Common myeloid progenitor, CD34-positive (primary cell): ENCODE results near the gene ZNF84.

Experiments used
- CTCF ChIA-PET: fragments of 350-600 bp; sonication (Branson Sonifier 250); formaldehyde crosslinking; loops from one replicate; lab custom pipeline; 2021; ENCODE audit warnings: antibody characterized with exemption; lab: Charles Lee
- POLR2A ChIA-PET: fragments of 350-600 bp; sonication (Branson Sonifier 250); formaldehyde crosslinking; loops from one replicate; lab custom pipeline; 2021; ENCODE audit warnings: antibody characterized with exemption; lab: Charles Lee
- DNase-seq, 3 donors: peaks; one replicate each; pipeline versions ENCODE4 v3.0.0 to v3.0.0-alpha.2; 2013
- H3K27ac ChIP-seq, 2 experiments: 1 replicate in 1 of 2; 2 replicates in 1 of 2; pipeline ENCODE4 v1.7.0; 2013; ENCODE audit warnings: inconsistent platforms in 2 of 2, low read length in 2 of 2, mild to moderate bottlenecking in 2 of 2, low read depth in 1 of 2, moderate library complexity in 1 of 2; ENCODE audit not compliant: severe bottlenecking in 2 of 2, insufficient read depth in 1 of 2, poor library complexity in 1 of 2
- H3K27me3 ChIP-seq, 5 experiments: replicated peaks in 2 of 5; 1 replicate in 3 of 5; 2 replicates in 2 of 5; pipeline versions ENCODE4 v1.6.1 to v1.7.0; 2013; ENCODE audit warnings: low read length in 4 of 5, mild to moderate bottlenecking in 2 of 5, moderate library complexity in 2 of 5, inconsistent platforms in 1 of 5; ENCODE audit not compliant: insufficient read depth in 5 of 5, control insufficient read depth in 4 of 5
- H3K36me3 ChIP-seq, 4 experiments: 1 replicate in 2 of 4; 2 replicates in 2 of 4; pipeline versions ENCODE4 v1.6.1 to v1.7.0; 2013; ENCODE audit warnings: low read length in 3 of 4, control low read depth in 1 of 4, mild to moderate bottlenecking in 1 of 4; ENCODE audit not compliant: control insufficient read depth in 4 of 4, insufficient read depth in 4 of 4
- H3K4me1 ChIP-seq, 4 experiments: 1 replicate in 3 of 4; 2 replicates in 1 of 4; pipeline versions ENCODE4 v1.6.1 to v1.7.1; 2013; ENCODE audit warnings: low read length in 3 of 4, mild to moderate bottlenecking in 3 of 4, control low read depth in 1 of 4, inconsistent platforms in 1 of 4, moderate library complexity in 1 of 4; ENCODE audit not compliant: control insufficient read depth in 4 of 4, insufficient read depth in 4 of 4; ENCODE audit errors: control extremely low read depth in 1 of 4
- H3K4me3 ChIP-seq, 7 experiments: 1 replicate in 4 of 7; 2 replicates in 3 of 7; pipeline versions ENCODE4 v1.5.1 to v1.7.0; 2013; ENCODE audit warnings: mild to moderate bottlenecking in 7 of 7, low read length in 6 of 7, moderate library complexity in 6 of 7, inconsistent platforms in 2 of 7, low read depth in 2 of 7, control low read depth in 1 of 7; ENCODE audit not compliant: insufficient read depth in 4 of 7, control insufficient read depth in 1 of 7; ENCODE audit errors: extremely low read depth in 1 of 7
- H3K9me3 ChIP-seq, 5 experiments: 1 replicate in 4 of 5; 2 replicates in 1 of 5; pipeline versions ENCODE4 v1.6.1 to v1.7.1; 2013; ENCODE audit warnings: low read length in 4 of 5, mild to moderate bottlenecking in 2 of 5, inconsistent platforms in 1 of 5, low read depth in 1 of 5, moderate library complexity in 1 of 5; ENCODE audit not compliant: control insufficient read depth in 4 of 5, insufficient read depth in 2 of 5; ENCODE audit errors: control extremely low read depth in 1 of 5
- WGBS: methylation state at CpG from one replicate; pipeline ENCODE4 v1.1.5; 2013; ENCODE audit not compliant: insufficient coverage; 5-methylcytosine and 5-hydroxymethylcytosine counted together

Gene ZNF84

DNA sequence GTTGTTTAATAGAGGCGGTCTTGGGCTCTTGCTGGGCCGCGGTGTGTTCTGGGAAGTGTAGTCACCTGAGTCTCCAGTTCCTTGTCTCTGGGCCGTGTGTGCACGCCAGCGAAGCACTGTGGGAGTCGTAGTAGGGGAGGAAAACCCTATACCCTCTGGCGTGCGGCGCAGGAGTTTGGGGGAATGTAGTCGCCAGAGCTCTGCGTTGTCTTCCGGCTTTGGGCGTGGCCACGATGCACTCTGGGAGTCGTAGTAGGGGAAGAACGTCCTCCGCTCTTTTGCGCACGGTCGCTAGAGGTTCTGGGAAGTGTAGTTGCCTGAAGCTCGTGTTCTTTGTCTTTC, 42.7 kb downstream of the ZNF84 start:
- Histone ChIP-seq H3K4me1 (peaks cover 0 to 12% (median 9%) of the 10 kb centered on the region in 4 experiments), H3K27ac (peak overlapping the region; percentile 98 to 99), H3K27me3 (no peaks in the 10 kb centered on the region), H3K9me3 (peaks cover 15 to 63% (median 44%) of the 10 kb centered on the region in 5 experiments), H3K4me3 (peak overlapping the region; percentile 49 to 88 (median 82)), H3K36me3 (peaks cover 11 to 32% (median 23%) of the 10 kb centered on the region in 4 experiments)
- under 1% methylated on average over 22 of the region's 22 CpGs for WGBS
- DNase-seq, result peak; percentile 100
- ChIA-PET POLR2A (interaction anchor here (1.6 kb wide), 1 partner anchor 50 kb away, joined by 11 read pairs; the partner anchor contains the start of genes ZNF10 and ZNF891), CTCF (interaction anchor here (0.7 kb wide), 1 partner anchor 101 kb away, joined by 3 read pairs; the partner anchor contains the start of gene ZNF268)

DNA sequence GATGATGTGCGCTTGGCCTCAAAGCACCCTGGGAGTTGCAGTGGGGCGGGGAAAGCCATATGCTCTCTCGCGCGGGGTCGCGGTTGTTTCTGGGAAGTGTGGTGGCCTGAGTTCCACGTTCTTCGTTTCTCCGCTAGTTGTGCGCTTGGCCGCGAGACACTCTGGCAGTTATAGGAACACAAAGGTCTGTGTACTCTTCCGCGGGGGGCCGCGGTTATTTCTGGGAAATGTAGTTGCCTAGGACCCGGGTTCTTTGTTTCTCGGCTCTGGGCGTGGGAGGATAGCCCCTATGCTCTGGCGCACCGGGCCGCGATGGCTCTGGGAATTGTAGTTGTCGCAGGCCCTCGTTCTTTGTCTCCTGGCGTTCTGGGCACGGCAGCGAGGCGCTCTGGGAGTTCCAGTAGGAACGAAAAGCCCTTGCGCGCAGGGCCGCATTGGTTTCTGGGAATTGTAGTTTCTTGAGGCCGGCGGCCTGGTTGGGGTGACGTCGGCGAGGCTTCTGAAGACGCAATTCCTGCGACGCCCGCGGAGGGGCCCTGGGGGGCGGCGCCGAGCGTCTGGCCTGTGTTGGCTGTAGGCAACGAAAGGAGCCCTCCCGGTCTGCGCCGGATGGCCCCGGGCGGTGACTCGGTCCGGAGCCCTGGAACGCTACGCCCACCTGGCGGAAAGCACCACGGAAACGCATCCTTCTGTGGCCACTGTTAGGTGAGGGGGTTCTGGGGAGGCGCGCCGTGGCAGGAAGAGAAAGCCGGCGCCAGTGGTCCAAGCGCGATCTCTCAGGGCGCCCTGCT, 43.3 kb downstream of the ZNF84 start, which contains the start of gene ZNF140:
Gene ZNF140, plus strand, starts transcription at position 556 of the 791 bp plus-strand sequence. CDS start 398 bp downstream, outside the sequence.
- H3K27ac ChIP-seq, result peak within 1 kb of the TSS; percentile 98 to 99
- H3K9me3 ChIP-seq, result peaks cover 15 to 69% (median 48%) of the 10 kb centered on the region in 5 experiments
- ChIA-PET POLR2A (interaction anchor here (0.9 to 1.6 kb wide), 2 partner anchors 50 to 101 kb away, joined by 3 to 11 read pairs; partner anchors contain the start of genes ZNF10, ZNF268 and ZNF891), CTCF (interaction anchor here (0.7 to 1.4 kb wide), 2 partner anchors 100 to 172 kb away, joined by 3 read pairs; partner anchors contain the start of gene ZNF268)
- H3K27me3 ChIP-seq, result no peaks in the 10 kb centered on the region
- 0% methylated on average over 68 of the region's 69 CpGs for WGBS
- peak within 1 kb of the TSS; percentile 49 to 88 (median 82) for H3K4me3 ChIP-seq
- peak; percentile 99 for DNase-seq
- peaks cover 0 to 12% (median 9%) of the 10 kb centered on the region in 4 experiments for H3K4me1 ChIP-seq
- peaks cover 16 to 37% (median 29%) of the 10 kb centered on the region in 4 experiments for H3K36me3 ChIP-seq

DNA sequence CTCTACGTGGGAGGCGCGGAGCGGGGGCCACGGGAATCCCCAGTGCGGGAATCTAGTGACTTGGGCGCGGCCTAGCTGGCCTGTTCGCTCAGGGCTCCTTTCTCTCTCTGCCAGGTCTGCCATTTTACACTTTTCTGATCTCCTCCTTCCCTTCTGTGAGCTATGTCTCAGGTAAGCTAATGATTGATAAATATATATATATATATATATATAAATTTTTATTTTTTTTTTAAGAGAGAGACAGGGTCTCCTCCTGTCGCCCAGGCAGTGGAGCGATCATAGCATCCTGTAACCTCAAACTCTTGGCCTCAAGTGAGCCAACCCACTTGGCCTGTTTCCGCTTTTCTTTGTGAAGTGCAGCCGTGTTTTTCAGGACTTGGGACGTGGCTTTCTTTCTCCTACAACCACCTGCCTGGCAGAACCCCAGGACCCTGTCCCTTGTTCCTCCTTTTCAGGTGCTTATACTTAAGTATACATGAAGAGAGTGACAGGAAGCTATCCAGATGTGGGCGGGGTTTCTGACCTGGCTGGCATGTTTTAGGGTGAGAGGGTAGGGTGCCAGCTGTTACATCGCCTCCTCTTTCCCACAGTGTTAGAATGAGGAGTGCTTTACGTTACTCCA, 44.0 kb downstream of the ZNF84 start:
- Histone ChIP-seq H3K27me3 (no peaks in the 10 kb centered on the region), H3K4me1 (peaks cover 0 to 12% (median 9%) of the 10 kb centered on the region in 4 experiments), H3K9me3 (peaks cover 18 to 72% (median 55%) of the 10 kb centered on the region in 5 experiments), H3K27ac (peak overlapping the region; percentile 98 to 99), H3K4me3 (peak overlapping the region; percentile 49 to 88 (median 82)), H3K36me3 (peaks cover 20 to 44% (median 36%) of the 10 kb centered on the region in 4 experiments)
- CTCF ChIA-PET, result interaction anchor here (0.6 to 1.4 kb wide), 2 partner anchors 50 to 173 kb away, joined by 3 read pairs; no protein-coding TSS in a partner anchor
- WGBS, result 39% methylated on average over 4 of the region's 17 CpGs
- DNase-seq, result no peak
- POLR2A ChIA-PET, result interaction anchor here (0.9 to 1.6 kb wide), 2 partner anchors 49 to 100 kb away, joined by 3 to 11 read pairs; partner anchors contain the start of genes ZNF10, ZNF268 and ZNF891

DNA sequence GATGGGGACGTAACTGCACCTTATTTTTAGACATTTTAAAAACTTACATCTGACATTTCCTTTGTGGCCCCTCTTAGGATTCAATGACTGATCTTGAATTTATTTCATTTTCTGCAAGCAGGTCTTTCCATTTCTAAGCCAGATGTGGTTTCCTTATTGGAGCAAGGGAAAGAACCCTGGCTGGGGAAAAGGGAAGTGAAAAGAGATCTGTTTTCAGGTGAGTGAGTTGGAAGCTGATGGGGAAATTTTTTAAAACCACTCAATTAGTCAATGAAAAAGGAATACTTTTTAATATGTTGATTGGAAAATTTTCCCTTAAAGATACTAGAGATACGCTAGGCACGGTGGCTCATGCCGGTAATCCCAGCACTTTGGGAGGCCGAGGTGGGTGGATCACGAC, 46.0 kb downstream of the ZNF84 start:
- H3K9me3 ChIP-seq, result peaks cover 27 to 71% (median 53%) of the 10 kb centered on the region in 5 experiments
- CTCF ChIA-PET, result no interaction called here
- WGBS, result 97% methylated on average over 5 of the region's 6 CpGs
- H3K4me3 ChIP-seq, result peak overlapping the region in 3 of 7 experiments; percentile 11 to 17 (median 16)
- POLR2A ChIA-PET, result no interaction called here
- peaks cover 32 to 65% (median 54%) of the 10 kb centered on the region in 4 experiments for H3K36me3 ChIP-seq
- no peak for DNase-seq
- no peak overlapping the region for H3K27ac ChIP-seq
- H3K27me3 ChIP-seq, result no peaks in the 10 kb centered on the region
- H3K4me1 ChIP-seq, result peaks cover 0 to 12% (median 9%) of the 10 kb centered on the region in 4 experiments

DNA sequence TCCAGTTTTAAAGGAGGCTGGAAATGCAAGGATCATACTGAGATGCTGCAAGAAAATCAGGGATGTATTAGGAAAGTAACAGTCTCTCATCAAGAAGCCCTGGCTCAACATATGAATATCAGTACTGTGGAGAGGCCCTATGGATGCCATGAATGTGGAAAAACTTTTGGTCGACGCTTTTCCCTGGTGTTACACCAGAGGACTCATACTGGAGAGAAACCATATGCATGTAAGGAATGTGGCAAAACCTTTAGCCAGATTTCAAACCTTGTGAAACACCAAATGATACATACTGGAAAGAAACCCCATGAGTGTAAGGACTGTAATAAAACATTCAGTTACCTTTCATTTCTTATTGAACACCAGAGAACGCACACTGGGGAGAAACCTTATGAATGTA, 68.3 kb downstream of the ZNF84 start:
- POLR2A ChIA-PET, result no interaction called here
- 90% methylated on average over 2 of the region's 3 CpGs for WGBS
- H3K36me3 ChIP-seq, result peaks cover 18 to 89% (median 45%) of the 10 kb centered on the region in 4 experiments

DNA sequence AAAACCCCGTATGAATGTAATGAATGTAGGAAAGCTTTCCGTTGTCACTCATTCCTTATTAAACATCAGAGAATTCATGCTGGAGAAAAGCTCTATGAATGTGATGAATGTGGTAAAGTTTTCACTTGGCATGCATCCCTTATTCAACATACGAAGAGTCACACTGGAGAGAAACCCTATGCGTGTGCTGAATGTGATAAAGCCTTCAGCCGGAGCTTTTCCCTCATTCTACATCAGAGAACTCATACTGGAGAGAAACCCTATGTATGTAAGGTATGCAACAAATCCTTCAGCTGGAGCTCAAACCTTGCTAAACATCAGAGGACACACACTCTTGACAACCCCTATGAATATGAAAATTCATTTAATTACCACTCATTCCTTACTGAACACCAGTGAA, 68.9 kb downstream of the ZNF84 start:
- POLR2A ChIA-PET, result no interaction called here
- H3K27ac ChIP-seq, result no peak overlapping the region
- CTCF ChIA-PET, result interaction anchor here (0.9 kb wide), 1 partner anchor 14 kb away, joined by 3 read pairs; no protein-coding TSS in a partner anchor
- peaks cover 12 to 84% (median 41%) of the 10 kb centered on the region in 4 experiments for H3K36me3 ChIP-seq
- H3K9me3 ChIP-seq, result peaks cover 39 to 93% (median 52%) of the 10 kb centered on the region in 5 experiments
- no peaks in the 10 kb centered on the region for H3K27me3 ChIP-seq
- peak in 1 of 3 donors; percentile 15 for DNase-seq
- H3K4me1 ChIP-seq, result no peaks in the 10 kb centered on the region
- WGBS, result 100% methylated on average over 2 of the region's 5 CpGs
- peak overlapping the region in 1 of 7 experiments; percentile 25 for H3K4me3 ChIP-seq

More for the DNA sequence above, 68.3 kb downstream of the ZNF84 start:
- H3K9me3 ChIP-seq, result peaks cover 42 to 94% (median 57%) of the 10 kb centered on the region in 5 experiments
- no peak for DNase-seq
- CTCF ChIA-PET, result no interaction called here
- no peak overlapping the region for H3K27ac ChIP-seq
- no peaks in the 10 kb centered on the region for H3K27me3 ChIP-seq
- no peaks in the 10 kb centered on the region for H3K4me1 ChIP-seq
- H3K4me3 ChIP-seq, result peak overlapping the region in 1 of 7 experiments; percentile 10
